NCI-H524 (cell line): ENCODE results near the gene PIAS4.

Experiments used
- DNase-seq, 2 experiments: peaks; one replicate each; lab custom pipeline; 2025; lab: John Stamatoyannopoulos, UW

Gene PIAS4

DNA sequence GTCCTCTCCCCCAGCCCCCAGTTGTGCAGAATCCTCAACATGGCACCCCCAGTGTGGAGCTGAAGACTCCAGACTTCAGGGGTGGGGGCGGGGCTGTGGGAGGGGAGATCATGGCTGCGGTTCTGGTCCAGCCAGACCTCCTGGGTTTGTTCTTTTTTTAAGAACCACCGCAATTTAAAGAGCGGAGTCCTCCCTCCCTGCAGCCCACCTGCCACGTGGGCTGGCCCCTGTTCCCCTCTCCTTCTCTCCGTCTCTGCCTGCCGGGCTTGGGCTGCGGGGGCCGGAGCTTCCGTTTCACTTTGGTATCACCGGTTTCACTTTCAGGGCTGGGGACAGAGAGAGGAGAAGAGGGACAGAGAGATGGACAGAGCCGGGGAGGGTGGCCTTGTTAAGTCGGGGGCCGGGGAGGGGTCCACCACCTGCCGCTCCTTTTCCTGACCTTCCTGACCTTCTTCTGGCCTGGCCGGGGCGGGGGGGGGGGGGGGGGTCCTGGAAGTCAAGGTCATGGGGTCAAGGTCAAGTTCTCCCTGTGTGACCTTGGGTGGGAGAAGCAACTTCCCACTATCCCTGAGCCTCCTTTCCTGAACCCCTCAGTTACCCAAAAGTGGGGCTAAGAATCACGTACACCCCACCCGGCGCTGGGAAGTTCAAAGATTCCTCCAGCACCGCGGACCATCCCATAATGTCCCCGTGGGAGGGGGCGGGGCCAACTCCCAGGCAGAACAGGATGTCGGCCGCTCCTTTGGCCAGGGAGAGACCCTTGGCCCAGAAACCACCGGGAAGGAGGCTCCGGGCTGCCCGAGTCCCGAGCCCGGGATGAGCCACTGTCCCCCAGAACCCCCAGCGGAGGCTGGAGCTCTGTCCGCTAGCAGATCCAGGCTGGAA is 70.5 kb downstream of the PIAS4 start:
- no peak for DNase-seq

GRCh38 chr19:4080473-4080872 is 72.9 kb downstream of the PIAS4 start:
- DNase-seq = no peak

DNA sequence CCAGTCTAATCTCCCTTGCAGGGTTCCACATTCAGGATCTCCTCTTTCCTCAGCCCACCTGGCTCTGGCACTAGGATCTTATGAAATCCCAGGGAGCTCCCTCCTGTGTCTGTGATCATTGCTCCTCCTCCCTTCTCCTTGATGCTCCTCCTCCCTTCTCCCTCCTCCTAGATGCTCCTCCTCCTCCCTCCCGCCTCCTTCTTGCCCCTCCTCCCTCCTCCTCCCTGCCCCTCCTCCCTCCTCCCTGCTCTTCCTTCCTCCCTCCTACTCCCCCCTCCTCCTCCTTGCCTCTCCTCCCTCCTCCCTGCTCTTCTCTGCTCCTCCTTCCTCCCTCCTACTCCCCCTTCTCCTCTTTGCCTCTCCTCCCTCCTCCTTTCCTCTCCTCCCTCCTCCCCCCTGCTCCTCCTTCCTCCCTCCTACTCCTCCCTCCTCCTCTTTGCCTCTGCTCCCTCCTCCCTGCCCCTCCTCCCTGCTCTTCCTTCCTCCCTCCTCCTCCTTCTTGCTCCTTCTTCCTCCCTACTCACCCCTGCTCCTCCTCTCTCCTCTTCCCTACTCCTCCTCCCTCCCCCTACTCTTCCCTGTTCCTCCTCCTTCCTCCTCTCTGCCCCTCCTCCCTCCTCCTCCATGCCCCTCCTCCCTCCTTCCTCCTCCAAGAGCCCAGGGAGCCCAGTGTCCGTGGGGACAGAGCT is 74.0 kb downstream of the PIAS4 start:
- no peak for DNase-seq

GRCh38 chr19:4082172-4082571 is 74.6 kb downstream of the PIAS4 start:
- DNase-seq = no peak

DNA sequence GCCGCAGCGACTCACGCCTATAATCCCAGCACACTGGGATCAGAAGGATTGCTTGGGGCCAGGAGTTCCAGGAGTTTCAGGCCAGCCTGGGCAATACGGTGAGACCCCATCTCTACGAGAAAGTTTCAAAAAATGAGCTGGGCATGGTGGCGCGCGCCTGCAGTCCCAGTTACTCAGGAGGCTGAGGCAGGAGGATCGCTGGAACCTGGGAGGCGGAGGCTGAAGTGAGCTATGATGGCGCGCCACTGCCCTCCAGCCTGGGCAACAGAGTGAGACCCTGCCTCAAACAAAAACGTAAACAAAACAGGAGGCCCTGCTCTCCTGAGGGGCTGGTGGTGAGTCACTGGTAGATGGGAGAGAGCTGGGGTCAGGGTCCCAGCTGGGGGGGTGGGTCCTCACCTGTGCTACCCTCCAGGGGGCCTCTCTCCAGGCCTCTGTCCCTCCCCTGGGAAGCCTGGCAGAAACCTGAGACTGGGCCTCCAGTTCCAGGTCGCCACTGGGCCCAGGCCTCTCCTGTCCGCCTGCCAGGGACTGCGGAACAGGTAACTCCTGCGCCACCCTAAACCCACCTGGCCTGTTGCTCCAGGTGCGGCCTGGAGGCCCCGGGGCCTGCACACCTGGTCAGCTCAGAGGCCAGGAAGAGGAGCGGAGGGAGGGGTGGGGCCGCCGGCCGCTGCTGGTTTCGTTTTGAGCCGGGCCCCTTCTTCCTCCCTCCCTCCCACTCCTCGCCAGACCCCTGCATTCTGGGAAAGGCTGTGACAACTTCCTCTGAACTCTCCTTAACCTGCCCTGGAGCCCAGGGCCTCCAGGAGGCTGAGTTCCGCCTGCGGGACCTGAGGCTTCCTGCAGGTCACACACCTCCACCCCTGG is 76.4 kb downstream of the PIAS4 start:
- no peak for DNase-seq

GRCh38 chr19:4084547-4084877 is 77.0 kb downstream of the PIAS4 start:
- DNase-seq = no peak

DNA sequence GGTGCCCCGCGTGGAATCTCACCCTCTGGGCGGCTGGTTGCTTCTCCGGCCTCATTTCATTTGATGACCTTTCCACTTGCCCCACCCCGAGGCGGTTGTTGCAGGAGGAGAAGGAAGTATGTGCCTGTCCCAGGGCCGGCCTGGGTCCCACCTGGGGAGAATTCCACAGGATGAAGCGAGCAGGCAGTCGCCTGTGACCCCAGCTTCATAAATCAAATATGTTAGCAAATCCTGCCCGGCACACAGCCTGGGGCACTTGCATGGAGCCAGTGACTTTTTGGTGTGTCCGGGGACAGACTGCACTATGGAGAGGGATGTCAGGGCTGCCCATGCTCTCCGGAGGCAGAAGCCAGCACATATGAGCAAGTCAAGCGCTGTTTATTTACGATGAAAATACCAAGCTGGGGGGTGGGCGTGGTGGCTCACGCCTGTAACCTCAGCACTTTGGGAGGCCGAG is 78.9 kb downstream of the PIAS4 start:
- no peak for DNase-seq

DNA sequence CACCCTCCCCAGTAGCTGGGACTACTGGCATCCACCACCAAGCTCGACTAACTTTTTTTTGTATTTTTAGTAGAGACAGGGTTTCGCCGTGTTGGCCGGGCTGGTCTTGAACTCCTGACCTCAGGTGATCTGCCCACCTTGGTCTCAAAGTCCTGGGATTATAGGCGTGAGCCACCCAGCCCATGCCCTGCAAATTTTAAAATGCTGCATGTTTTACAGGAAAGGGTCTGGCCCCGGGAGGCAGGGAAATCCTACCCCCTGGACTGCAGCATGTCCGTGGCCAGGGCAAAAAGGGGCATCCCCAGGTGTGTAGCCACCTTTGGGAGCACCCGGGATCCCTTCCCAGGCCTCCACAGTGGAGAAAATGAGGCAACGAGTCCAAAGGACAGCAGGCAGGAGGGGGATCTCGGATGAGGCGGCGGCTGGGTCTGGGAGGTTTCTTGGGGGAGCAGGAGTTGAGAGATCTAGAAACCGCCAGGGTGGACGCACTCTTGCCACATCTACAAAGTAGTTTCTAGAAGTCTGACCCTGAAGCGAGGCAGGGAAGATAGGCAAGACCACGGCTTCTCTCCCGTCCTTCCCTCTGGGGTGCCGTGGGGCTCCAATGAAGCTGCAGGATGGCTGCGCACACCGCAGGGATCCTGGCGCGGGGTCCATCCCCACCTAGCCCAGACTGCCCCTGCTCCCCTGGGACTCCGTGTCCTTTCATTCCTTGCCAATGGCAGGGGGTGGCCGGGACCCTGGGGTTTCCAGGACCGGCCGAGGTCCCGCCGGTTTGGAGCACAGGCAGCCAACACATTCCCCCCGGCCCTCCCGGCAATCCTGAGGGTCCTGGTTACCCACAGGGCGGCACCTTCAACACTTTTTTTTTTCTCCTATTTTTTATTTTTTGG is 80.5 kb downstream of the PIAS4 start:
- DNase-seq = no peak

GRCh38 chr19:4088975-4089374 is 81.4 kb downstream of the PIAS4 start:
- no peak for DNase-seq
